Panc1 (cell line): ENCODE measurements around the gene NEK7.

ENCODE experiments used
- POLR2AphosphoS5 ChIP-seq: IDR thresholded peaks from 2 replicates; pipeline ENCODE4 v1.6.1; 2012; ENCODE audit warnings: mild to moderate bottlenecking, low read depth, low read length, moderate library complexity
- TF ChIP-seq, protein P1 (sequence below): fragments of 450-650 bp; IDR thresholded peaks from 2 replicates; pipeline ENCODE4 v1.5.1; 2017; ENCODE audit warnings: mild to moderate bottlenecking

DNA sequence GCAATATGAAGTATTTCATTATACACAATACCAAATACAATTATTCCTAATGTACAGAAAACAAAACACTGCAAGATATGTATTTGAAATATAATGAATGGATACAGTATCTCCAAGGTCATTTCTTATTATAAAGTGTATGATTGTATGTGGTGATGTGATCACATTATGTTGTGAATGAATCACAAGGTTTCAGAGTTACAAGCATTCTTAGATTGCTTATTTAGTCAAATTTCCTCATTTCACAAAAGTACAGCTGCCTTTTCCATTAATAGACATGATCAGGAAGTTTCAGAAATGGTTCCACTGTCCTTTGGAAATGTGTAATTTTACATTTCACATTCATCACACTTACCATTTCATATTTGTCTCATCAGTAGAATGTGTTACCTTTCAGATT lies 28.3 kb upstream of the NEK7 start:
- TF ChIP-seq, protein P1, sequence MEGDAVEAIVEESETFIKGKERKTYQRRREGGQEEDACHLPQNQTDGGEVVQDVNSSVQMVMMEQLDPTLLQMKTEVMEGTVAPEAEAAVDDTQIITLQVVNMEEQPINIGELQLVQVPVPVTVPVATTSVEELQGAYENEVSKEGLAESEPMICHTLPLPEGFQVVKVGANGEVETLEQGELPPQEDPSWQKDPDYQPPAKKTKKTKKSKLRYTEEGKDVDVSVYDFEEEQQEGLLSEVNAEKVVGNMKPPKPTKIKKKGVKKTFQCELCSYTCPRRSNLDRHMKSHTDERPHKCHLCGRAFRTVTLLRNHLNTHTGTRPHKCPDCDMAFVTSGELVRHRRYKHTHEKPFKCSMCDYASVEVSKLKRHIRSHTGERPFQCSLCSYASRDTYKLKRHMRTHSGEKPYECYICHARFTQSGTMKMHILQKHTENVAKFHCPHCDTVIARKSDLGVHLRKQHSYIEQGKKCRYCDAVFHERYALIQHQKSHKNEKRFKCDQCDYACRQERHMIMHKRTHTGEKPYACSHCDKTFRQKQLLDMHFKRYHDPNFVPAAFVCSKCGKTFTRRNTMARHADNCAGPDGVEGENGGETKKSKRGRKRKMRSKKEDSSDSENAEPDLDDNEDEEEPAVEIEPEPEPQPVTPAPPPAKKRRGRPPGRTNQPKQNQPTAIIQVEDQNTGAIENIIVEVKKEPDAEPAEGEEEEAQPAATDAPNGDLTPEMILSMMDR = no peak
- TF ChIP-seq POLR2AphosphoS5 = no peak
